Hepatic stellate cell (primary cell): Measurements from ENCODE around the gene RPS6KA5.
"Not testable (repeated sequence)": the region's sequence is repeated elsewhere in the genome, so short reads cannot be mapped to it uniquely, and the experiment has no call there.

Source experiments
- DNase-seq: peaks from one replicate; pipeline ENCODE4 v3.0.0; 2011; ENCODE audit warnings: low spot score

Gene RPS6KA5

DNA sequence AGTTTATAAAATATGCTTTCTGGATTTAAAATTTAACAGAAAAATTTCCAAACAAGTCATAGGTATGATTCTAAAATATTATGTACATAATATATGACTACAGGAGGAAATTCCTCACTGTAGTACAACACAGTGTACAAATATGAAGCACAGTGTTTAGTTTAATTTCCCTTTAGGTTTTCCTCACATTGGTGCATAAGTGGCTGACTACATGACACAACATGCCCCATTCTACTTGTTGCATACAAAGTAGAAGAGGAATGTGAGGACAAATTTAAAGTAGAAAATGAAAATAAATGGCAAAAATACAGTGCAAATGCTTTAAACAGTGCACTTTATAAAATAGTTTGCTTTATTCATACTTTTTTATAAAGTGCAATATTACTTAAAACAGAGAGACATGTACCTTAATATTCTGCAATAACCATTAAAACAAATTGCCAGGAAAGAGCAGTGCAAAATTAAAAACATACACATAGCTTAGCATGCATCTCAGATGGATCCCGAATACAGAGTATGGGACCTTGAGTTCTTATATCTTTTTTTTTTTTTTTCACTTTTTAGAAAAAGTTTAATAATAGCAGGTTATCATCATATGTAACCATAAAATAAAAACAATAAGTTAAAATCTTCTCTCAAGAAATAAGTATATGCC is 189.4 kb downstream of the RPS6KA5 start:
- no peak for DNase-seq

DNA sequence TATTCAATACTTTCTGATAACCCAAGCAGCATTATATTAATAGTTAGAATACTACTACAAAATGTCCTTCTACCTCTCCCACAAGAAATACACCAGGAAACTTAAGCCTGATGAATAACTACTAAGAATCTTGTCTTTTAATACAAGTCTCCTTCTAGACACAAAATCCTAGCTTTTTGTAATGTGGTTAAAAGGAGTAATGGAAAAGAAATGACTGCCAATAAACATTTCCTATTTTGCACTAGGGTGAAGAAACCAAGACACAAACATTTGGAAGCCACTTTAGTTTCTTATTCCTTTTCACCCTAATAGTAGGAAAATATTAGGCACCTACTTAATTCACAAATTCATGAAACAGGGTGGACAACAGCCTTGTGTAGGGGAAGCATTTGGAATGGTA is 192.9 kb downstream of the RPS6KA5 start:
- DNase-seq, result no peak

DNA sequence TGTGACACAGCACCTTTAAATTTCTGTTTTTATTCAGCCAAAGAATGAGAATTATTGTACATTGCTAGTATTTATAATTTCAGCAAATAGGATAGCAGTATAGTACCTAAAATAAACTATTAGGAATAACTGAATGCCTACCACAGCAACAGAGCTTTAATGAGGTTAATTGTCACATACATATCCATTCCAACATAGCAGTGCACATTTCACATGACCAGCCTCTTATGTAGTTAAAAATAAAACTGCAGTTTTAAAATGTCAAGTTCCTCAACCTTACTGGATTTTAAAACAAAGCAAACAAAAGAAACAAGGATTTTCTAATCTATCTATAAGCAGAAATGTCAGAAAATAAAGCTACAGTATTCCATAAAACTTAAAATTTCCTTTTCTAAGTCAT is 193.6 kb downstream of the RPS6KA5 start:
- DNase-seq, result no peak

DNA sequence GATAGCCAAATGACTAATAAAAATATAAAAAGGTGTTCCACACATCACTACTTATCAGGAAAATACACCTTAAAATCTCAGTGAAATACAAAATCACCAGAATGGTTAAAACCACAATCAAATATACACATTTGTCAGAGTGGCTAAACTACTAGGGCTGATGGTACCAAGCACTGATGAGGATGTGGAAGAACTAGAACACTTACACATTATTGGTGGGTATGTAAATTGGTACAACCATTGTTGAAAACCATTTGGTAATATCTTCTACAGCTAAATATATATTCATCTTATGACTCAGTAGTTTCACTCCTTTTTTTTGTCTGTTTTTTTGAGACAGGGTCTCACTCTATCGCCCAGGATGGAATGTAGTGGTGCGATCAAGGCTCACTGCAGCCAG is 195.7 kb downstream of the RPS6KA5 start:
- DNase-seq, result no peak

DNA sequence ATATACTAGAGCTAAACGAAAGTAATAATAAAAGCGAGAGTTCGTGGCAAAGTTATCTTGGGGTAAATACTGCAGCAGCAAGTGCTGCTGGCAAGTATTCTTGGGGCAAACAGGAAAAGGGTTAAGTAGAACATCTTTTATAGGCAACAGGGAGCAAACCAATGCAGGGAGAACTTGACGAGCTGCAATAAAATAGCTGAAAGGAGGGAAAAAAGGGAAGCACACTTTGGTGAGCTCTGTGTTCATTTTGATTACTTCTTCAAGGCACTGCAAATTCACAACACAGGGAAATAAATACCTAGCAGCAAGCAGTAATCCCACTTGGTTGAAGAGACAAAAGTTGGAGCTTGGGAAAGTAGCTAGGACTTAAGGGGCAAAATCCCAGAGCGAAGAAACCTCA is 201.9 kb downstream of the RPS6KA5 start:
- DNase-seq, result no peak

DNA sequence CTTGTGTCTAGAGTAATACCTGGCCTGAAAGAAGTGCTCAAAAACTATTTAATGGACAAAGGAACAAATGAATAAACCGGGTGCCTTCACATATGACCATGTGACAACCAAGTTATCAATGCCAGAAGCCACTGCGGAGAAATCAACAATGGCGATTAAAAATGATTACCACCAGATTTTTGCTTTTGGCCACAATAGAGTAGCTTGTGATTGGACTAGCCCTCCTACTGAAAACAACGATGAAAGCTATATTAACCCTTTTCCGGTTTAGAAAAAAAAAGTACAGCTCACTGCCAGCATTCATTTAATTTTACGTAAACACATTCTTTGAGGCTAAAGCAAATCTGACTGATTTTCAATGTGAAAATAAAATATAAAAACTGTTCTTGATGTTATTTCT is 202.6 kb downstream of the RPS6KA5 start:
- peak; percentile 48 for DNase-seq

DNA sequence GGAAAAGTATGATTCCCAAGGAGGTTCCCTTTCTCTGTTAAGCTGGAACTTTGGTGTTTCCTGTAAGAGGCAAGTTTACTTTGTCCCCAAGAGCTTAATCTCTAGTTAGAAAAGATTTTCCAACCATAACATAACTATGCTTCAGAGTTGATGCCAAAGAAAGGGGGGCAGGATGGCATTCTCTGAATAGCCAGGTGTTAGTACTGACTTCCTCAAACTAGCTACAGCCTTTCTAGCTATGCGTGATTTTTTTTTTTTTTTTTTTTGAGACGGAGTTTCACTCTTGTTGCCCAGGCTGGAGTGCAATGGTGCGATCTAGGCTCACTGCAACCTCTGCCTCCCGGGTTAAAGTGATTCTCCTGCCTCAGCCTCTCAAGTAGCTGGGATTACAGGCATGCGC is 204.3 kb downstream of the RPS6KA5 start:
- not testable (repeated sequence) for DNase-seq

DNA sequence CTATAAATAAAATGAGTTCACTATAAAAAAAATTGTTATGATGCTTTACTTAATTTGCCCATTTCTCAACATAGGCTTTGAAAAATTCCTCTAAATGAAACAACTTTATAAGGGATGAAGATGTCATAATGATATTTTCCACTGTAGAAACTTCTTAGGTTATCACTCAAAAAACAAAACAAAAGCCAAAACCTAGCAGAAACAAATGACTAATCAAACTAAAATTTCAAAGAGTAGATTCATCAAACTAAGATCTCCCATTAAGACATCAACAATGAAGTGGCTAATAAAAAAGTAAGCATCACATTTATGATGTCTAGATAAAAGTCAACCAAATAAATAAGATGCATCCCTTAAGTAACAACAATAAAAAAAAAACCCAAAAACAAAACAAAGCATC is 207.3 kb downstream of the RPS6KA5 start:
- no peak for DNase-seq

DNA sequence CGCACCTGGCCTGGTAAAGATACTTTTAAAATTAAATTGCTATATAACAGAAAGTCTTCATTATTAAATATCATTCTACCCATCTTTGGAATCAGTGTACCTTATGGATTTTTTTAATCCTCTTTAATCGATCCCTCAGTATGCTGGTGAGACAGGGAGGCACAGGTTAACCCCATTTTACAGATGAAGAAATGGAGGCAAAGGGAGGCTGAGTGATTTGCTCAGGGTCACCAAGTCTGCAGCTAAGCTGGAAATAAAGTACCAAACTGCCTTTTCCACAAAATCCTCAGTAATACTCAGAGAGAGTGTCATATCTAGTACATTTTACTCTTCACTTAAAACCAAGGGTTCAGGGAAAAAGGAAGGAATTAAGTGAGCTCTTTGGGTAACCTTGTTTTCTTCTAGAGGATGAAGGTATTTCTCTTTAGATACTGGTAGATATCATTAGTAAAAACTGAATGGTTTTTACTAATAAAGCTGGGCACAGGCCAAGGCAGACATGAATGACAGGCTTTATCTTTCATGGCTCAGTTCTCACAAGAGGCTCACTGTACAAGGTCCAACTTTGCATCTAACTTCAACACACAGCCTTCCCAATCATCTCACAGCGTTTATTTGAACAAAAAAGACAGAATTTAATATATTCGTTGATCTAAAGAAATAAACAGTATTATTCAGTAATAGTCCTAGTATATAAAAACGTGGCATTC is 209.0 kb downstream of the RPS6KA5 start:
- DNase-seq, result no peak

DNA sequence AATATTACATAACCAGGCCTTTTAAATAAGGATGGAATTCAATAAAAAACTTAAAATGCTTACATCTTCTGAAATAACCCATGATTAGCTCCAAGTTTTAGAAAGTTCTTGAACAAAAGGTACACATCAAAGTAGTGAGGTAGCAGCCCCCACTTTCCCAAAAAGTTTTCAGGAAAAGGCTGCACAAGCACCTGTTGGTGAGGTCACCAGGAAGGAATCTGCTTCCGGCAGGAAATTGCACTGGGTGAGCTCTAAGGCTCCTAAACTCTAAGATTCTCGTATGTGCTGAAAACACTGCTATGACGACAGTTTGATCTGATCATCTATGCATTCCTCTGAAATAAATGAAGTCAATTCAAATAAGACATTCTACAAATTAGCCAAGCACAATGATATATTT is 210.0 kb downstream of the RPS6KA5 start:
- peak; percentile 51 for DNase-seq

DNA sequence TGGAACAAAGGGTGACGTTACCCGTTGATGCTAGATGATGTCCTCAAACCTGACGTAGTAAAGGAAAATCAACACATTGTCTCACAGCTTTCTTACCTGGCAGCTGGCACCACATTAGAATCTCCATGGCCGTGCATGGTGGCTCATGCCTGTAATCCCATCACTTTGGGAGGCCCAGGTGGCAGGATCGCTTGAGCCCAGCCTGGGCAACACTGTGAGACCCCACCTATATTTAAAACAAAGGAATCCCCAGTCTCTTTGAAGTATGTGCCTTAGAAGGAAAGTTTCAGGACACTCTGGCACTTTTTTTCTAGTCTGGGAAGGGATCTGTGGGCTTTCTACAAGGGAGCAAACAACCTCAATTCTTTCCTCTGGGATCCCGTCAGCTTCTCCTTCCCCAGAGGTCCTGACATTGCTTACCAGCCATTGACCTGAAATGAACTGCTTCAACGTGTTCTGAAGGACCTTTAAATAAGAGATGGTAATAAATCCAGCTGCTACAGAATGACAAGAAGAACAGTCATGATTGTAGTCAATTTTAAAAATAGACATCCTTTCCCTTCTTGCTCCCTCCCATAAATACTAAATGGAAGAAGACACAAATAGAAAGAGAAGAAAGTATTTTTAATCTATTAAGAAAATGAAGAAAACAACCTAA is 210.5 kb downstream of the RPS6KA5 start:
- DNase-seq, result no peak

DNA sequence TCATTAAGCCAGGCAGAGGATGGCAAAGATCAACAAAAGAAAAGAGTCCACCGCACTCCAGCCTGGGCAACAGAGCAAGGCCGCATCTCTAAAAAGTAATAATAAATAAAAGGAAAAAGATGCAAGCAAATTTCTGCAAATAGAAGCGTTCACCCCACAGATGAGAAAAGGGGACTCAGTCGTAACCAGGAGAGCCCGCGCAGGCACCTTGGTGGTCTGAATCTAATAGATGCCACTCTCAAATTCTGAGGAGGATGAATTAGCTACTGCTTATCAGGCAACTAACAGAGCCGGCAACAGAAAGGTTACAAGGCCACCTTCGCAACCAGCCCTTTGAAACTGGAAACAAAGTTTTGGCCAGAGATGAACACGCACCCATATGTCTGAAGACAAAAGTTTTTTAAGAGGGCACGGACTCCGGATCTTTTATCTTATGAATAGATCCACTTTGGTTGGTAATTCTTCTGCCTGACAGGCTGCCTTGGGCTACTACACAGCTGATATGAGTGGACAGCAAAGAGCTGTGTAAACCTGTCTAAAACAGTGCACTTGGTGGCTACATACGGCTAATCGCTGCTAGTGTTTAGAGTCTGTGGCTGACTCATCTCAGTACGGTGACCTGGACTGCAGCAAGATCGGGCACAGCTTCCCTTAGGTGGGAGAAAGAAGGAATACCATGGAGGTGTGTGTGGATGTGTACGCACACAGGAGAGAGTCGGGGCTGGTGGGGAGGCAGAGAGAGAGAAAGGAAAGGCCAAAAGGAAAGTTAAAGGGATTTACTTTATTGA is 211.3 kb downstream of the RPS6KA5 start:
- no peak for DNase-seq

DNA sequence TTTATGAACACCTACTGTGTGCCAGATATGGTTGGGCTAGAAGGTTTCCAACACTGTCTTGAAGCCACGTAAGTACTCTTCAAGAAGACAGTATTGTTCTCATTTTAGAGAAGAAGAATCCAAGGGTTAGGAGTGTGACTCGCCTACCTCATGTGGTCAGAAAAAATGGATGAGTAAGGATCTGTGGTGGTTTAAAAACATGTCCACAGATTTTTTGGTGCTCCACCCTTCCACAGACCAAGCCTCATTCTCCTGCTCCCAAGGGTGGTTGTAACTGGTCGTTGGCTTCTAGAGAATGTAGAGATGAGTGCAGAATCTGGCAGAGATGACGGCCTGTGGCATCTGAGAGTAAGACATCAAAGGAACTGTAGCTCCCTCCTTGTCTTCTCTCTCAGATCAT is 213.9 kb downstream of the RPS6KA5 start:
- peak; percentile 62 for DNase-seq

DNA sequence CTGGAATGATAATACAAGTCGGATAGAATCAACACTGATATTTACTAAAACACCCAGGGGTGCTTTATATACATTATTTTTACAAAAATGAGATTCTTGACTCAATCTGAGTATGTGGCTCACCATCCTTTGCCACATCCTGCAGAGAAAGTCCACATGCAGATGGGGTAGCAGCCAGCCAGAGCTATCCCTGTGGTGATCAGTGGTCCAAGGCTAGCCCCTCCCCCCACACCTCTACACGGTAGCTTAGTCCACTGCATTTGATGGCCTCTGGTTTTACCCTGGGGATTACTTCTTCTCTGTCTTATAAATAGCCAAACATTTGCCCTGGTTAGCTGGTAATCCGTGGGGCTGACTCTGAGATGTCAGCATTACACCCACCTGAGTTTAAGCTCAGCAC is 216.1 kb downstream of the RPS6KA5 start:
- no peak for DNase-seq

DNA sequence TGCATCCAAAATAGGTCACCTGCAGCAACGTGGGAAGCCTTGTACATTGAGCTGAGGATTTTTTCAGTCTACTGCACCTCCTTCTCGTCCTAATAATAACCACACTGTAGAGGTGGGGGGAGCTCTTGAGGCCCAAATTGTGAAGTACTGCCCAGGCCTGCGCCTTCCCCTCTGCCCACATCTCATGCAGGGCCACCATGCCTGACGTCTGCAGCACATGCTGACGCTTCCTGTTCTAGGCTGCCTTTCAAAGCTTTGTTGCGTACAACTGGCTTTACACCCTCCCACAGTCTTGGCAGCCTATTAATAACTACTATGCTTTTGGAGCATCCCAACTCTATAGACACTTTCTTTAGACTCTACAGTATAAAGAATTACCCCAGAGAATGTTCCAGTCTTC is 217.7 kb downstream of the RPS6KA5 start:
- DNase-seq, result no peak

DNA sequence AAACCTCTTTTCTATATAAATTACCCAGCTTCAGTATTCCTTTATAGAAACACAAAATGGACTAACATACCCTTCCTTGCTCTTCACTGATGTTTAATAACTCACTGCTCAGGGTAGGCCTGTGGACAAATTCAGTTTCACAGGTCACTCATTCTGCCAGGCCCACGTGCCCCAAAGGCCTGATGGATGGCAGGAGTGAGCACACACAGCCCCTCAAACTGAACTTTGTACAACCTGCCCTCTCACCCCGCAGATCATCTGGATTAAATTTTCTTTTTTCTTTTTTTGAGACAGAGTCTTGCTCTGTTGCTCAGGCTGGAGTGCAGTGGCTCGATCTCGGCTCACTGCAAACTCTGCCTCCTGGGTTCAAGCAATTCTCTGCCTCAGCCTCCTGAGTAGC is 219.8 kb downstream of the RPS6KA5 start:
- DNase-seq, result not testable (repeated sequence)

DNA sequence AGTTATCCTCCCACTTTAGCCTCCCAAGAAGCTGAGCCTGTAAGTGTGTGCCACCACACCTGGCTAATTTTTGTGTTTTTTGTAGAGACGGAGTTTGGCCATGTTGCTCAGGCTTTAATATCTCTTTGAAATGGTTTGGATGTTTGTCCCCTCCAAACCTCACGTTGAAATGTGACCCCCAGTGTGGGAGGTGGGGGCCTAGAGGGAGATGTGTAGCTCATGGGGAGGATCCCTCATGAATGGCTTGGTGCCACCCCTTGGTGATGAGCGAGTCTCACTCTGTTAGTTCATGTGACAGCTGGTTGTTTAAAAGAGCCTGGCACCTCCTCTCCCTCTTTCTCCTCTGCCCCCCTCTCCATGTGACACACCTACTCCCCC is 220.6 kb downstream of the RPS6KA5 start:
- no peak for DNase-seq

DNA sequence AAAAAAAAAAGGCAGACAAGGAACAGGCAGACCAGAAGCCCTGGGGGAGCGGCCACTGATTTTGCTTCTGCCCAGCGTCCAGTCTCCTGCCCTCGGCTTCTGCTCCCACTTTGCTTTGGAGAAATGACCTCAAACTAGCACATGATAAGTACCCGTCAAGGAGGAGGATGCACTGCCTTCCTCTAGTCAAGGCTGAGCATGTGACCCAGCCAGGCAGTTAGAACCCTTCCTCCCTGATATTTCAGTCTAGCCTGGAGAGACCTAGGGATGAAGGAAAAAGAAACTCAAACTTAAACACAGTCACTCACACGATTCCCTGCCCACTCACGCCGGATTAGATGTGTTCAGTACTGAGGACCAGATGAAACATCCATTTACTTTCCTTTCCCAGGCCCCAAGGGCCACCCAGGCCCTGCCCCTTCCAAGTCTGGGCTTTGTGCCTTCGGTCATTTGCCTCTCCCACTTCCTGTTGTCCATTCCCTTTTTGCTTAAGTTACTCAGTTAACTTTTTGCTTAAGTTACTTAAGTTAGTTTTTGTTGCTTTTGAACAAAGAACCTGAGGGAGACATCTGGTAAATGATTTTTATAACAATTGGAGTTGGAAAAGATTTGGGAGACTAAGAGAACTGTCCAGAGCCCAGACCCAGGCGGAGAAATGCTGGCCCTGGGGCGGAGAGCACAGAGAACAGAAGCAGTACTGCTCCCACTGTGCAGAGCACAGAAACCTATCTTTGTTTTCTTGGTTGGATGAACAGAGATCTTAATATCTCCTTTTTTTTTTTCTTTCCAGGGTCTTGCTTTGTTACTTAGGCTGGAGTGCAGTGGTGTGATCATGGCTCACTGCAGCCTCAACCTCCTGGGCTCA is 221.2 kb downstream of the RPS6KA5 start:
- DNase-seq, result peak; percentile 66

DNA sequence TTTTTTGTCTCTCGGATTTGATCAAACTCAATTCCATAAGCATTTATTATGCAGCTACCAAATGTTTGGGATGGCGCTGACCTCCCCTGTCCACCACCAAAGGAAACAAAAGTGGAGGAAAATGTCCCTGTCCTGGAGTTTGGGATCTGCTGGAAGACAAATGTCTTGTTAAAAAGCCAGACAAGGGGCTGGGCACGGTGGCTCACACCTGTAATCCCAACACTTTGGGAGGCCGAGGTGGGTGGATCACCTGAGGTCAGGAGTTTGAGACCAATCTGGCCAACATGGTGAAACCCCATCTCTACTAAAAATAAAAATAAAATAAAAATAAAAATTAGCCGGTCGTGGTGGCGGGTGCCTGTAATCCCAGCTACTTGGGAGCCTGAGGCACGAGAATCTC is 221.9 kb downstream of the RPS6KA5 start:
- not testable (repeated sequence) for DNase-seq

DNA sequence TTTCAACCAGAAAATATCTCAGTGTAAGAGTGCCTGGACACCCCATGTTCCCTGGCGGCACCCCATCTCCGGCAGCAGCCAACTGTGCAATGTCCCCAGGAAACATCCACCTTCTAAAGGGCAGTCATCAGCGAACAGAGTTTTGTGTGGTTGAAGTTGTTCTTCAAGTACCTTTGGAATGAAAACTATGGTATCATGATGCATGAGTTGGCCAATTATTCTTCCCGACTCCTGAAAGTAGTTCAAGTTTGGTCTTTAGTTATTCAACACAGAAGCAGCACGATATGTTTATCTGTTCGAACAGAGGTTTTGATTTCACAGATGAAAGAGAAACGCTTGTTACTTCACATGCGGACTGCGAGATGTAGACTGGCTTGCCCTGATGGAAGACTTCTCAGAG is 223.1 kb downstream of the RPS6KA5 start:
- DNase-seq, result no peak

DNA sequence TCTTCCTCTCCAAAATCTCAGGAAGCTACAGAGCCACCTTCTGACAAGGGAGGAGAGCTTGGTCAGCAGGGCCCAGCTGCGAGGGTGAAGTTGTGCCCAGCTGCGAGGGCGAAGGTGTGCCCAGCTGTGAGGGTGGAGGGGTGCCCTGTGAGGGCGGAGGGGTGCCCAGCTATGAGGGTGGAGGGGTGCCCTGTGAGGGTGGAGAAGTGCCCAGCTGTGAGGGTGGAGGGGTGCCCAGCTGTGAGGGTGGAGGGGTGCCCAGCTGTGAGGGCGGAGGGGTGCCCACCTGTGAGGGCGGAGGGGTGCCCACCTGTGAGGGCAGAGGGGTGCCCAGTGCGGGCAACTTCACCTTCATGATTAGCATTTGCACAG is 223.8 kb downstream of the RPS6KA5 start:
- DNase-seq, result no peak

DNA sequence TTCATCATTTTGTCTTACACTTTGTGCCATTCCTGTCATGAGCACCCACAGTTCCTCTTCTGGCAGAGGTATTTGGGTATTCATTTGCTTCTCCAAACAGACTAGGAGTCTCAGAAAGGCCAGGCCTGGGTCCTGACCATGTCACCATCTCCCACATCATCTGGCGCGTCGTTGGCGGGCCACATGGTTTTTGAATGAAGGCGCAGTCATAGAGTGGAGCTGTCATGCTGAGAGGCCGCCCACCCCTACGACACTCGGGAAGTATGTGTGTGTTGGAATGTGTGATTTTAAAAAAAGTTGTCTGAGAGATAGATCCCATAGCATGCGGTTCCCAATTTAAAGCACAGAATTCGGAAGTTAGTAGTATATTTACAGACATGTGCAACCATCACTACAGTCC is 228.6 kb downstream of the RPS6KA5 start:
- no peak for DNase-seq
